VCaP (cell line): ENCODE data around the gene PRKCA.

Experiments
- H3K27ac ChIP-seq: fragments of 450-650 bp; 2 replicates; pipeline ENCODE4 v1.5.1; 2017
- CTCF ChIP-seq: fragments of 450-650 bp; conservative IDR thresholded peaks from 2 replicates; pipeline ENCODE4 v1.5.1; 2017; ENCODE audit warnings: mild to moderate bottlenecking, moderate library complexity

Gene PRKCA

DNA sequence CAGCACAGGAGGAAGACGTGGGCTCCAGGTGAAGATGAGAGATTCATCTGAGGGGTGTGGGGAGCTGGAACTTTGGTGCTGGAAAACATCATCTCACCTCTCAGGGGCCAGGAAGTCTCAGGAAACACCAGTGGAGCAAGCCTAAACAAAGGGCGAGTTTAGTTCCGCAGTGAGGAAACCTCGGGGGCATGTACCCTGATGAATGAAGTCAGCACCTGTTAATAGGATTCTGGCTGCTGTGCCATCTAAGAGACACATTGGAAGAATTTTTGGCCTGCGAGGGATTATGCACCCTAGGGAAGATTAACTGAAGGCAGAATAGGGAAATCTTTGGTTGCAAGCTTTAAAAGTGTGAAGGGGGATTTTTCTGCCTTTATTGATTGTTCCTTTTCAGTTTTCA is 437.8 kb downstream of the PRKCA start:
- no peak for TF ChIP-seq CTCF
- no peak overlapping the region for H3K27ac ChIP-seq

- no peak for TF ChIP-seq CTCF
- no peak overlapping the region for H3K27ac ChIP-seq
These were observed 441.1 kb downstream of the PRKCA start for GRCh38 chr17:66743511-66743910.

DNA sequence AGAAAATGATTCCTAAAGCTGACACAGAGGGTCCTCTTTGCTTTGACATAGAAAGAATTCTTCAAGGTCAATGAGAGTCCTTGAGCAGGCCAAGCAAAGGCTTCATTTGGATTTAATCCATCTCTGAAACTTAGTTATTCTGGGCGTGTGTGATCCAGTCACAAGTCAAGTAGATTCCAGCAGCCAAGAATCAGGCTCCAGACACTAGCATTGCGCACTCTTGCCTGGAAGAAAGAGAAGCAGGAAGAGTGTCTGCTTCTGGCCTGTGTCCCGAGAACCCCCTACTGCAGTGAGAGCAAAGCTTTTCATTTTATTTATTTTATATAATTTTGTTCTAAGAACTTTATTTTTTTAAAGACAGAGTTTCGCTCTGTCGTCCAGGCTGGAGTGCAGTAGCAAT is 444.3 kb downstream of the PRKCA start:
- no peak for TF ChIP-seq CTCF
- no peak overlapping the region for H3K27ac ChIP-seq

GRCh38 chr17:66747578-66748275 is 445.3 kb downstream of the PRKCA start:
- no peak for TF ChIP-seq CTCF
- H3K27ac ChIP-seq: no peak overlapping the region

GRCh38 chr17:66748578-66748977 is 446.2 kb downstream of the PRKCA start:
- H3K27ac ChIP-seq: no peak overlapping the region
- TF ChIP-seq CTCF: no peak

- no peak overlapping the region for H3K27ac ChIP-seq
- TF ChIP-seq CTCF: no peak
These were observed 446.9 kb downstream of the PRKCA start for GRCh38 chr17:66749217-66749832.

- no peak for TF ChIP-seq CTCF
- H3K27ac ChIP-seq: no peak overlapping the region
These were observed 447.7 kb downstream of the PRKCA start for GRCh38 chr17:66750116-66750515.
